NCI-H446 treated with DMSO at 0.1 percent for 48 hours (cell line): ENCODE data around the gene ARL15.
"Not testable (repeated sequence)": the region's sequence is repeated elsewhere in the genome, so short reads cannot be mapped to it uniquely, and the experiment has no call there.

Experiments
- DNase-seq: peaks from one replicate; lab custom pipeline; 2025; lab: John Stamatoyannopoulos, UW

ARL15 gene

DNA sequence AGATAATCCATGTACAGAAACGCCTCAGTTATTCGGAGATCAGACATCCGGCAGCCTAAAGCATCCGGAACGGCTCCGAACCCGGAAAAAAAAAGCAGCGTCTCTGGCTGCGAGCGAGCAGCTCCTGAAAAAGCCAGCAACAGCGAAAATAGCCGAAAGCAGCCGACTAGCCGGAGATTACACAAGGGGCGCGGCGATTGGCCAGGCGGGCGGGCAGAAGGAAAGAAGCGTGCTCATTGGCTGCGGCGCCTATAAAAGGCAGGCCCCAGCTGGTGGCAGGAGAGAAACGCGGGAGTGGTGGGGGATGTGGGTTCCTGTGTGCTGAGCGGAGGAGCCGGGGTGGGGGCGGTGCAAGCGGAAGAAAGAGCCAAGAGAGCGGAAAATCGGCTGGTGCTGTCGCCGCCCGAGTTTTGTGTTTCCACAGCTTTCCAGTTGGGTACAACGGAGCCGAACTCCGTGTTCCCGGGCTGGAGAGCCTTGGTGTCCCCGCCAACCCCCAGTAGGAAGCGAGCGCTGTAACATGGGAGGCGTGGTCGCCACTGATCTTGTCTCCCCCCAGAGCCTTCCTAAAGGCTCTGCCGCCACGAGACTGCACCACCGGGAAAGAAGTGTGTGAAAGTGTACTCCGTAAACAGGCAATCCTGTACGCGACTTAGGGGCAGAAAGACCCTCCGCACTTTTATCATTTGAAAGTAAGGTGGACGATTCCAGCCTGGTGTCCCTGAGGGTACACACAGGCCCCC is at the start of gene ARL15:
TSS of gene ARL15 (minus strand) at position 141 of the 743 bp plus-strand sequence.
- peak; percentile 92 for DNase-seq

DNA sequence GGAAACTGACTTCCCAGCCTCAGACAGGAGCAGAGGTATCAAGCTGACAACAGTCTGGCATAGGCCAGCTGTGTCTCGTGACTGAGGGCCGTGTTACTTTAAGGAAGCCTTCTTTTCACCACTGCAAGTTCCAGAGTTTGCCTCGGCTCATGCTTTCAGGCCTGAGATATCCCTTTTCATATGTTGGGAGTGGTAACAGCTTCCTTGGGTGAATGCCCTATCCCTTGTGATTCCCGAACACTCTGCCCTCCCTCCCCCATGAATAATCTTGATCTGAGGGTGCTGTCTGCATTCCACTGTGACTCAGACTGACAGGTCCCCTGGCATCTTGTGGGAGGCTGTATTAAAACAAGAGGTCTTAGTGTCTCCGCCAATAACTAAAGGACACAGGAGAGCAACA is 49.7 kb upstream of the ARL15 start:
- no peak for DNase-seq

GRCh38 chr5:54357408-54358058 is 47.2 kb upstream of the ARL15 start:
- peak; percentile 61 for DNase-seq

- not testable (repeated sequence) for DNase-seq
These were observed 43.7 kb upstream of the ARL15 start for GRCh38 chr5:54353933-54354564.

- DNase-seq, result not testable (repeated sequence)
These were observed 42.2 kb upstream of the ARL15 start for GRCh38 chr5:54352580-54352979.

DNA sequence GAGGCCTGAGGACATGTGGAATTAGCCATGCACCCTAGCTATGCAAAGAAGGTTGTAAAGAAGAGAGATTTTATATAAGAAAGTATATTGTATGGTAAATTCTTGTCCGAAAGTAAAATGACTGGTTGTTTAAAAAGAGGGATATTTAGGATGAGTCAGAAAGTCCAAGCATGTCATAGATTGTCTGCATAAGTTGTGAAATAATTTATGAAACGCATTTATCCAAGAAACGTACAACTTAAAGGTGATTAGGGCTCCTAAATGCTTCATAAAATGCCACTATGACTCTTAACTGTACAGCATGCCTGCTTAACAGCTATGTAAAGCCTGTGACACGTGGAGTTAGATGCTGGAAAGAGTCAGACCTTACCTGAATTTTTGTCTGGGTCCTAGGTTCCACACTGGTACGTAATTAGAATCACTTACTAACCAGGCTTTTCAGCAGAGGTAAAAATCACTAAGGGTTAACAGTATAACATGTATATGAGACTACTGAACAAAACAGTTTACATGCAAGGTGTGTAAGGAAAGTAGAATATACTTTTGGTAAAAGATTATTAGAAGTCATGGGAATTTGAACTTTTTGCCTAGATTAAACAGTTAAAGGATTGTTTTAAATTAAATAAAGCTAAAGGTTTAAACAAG is 37.0 kb upstream of the ARL15 start:
- no peak for DNase-seq

DNA sequence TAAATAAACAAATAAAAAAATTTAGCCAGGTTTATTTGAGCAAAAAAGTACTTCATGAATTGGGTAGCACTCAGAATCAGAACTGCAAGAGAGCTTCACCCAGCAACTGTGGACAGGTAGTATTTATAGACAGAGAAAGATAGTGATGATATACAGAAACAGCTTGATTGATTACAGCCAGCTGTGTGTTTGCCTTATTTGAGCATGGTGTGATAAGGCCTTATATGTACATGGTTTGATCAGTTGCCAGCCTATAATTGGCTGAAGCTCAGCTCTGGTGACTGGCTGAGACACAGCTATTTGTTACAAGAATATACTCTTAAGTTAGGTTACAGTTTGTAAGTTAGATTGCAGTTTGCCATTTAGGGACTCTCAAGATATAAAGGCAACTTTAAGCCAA is 34.3 kb upstream of the ARL15 start:
- no peak for DNase-seq

- no peak for DNase-seq
These were observed 31.6 kb upstream of the ARL15 start for GRCh38 chr5:54341971-54342370.

DNA sequence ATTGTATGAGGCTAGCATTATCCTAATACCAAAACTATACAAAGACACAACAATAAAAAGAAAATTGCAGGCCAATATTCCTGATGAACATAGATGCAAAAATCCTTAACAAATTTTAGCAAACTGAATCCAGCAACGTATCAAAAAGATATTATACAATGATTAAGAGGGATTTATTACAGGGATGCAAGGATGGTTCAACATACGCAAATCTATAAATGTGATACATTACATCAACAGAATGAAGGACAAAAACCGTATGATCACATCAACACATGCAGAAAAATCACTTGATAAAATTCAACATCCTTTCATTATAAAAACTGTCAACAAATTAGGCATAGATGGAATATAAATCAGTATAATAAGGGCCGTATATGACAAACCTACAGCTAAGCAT is 27.1 kb upstream of the ARL15 start:
- no peak for DNase-seq

DNA sequence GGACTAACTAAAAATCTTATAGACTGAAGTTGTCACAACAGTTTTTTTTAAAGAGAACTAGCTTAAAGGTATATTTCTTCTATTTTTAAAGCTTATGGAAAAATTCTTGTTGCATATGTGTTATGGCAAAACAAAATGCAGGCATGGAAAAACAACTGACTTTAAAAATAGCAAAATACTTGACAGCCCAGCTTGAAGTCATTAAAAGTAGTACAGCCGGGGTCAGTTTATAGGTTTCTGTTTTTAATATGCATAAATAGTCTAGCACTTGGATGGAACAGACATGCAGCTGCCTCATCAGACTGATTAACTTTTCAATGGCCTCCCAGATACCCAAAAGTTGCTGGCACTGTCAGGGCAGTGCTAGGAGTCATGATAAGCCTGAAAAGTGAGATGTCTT is 22.3 kb upstream of the ARL15 start:
- no peak for DNase-seq

DNA sequence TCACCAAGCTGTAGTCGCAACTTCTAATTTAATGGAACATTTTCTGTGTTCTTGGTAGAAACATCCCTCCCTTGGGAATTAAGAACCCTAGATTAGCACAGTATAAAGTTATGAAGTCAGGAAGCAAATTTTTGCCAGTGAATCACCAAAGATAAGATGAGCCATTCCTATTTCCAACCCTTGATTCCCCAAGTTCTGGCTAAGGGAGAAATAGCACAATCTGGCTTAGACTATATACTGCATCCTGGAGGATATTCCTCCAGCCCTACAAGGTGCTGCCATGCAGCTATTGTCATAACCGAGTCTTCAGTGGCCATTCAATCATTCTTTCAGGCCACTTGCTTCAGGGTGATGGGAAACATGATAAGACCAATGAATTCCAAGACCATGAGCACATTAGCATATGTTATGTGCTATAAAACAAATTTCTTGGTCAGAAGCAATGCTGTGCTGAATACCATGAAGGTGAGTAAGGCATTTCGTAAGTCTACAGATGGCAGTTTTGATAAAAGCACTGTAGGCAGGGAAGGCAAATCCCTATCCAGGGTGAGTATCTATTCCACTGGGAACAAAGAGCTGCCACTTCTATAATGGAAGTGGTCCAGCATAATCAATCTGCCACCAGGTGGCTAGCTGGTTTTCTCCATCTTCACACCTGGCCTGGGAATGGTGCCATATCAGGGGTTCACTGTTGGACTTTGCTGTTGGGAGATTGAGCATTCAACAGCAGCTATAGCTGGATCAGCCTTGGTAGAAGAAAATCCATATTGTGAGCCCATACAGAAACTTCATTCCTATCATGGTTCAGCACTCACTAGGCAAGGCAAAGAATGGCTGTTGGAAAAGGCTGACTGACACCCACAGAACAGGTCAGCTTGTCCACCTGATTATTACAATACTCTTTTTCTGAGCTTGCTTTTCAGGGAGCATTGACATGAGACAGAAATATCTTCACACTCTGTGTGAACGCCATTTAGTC is 19.6 kb upstream of the ARL15 start:
- no peak for DNase-seq

DNA sequence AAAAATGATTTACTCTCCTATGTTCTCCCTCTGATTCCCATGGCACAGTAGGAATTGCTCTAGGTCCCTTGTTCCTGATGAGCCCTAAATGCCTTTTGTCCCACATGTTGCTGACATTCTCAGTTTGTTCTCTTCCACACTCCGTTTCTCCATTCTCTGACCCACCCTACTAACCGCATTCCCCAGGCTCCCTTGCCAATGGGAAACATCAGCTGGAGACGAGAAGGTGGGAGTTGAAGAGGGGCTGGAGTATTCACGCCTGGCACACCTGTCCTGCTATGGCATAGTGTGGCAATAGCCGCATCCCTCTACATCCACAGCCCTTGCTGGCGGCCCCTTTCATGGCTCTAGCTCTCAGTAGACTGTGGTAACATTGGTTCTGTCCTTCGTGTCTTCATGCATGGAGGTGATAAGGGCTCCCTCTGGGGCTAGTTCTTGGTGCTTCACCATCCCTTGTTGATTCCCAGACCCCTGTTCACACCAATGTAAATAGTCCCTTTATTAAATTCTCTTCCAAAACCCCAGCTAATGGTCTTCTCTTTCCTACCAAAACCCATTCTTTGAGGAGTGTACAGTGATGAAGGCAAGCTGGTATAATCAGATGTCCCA is 16.4 kb upstream of the ARL15 start:
- no peak for DNase-seq

DNA sequence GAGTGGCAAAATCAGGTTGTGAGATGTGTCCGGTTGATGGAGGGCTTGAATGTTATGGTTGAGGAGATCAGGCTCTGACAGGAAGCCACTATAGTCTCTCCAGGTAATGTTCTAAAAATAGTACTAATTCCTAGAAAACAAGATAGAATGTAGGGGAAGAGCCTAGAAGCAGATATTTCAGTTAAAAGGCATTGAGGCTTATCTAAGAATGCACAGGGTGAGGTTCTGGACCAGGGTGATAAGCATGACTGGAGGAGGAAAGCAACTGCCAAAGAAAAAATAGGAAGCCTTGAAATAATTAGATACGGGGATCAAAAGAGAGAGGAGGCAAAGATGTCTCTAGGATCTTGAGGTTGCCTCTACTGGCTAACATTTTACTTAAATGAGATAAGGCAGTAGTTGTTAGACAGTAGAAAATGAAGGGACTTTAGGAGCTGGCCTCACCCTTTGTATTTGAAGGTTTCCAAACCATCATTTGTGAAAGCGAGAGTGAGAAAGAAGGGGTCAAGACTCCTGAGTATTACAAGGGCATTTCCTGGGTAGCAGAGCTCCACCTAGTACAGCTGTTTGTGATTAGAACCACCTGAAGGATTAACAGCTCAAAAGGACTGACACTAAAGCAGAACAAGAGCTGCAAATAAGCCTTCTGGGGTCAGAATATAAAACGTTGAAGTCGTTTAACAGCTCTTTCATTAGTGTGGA is 15.4 kb upstream of the ARL15 start:
- no peak for DNase-seq

DNA sequence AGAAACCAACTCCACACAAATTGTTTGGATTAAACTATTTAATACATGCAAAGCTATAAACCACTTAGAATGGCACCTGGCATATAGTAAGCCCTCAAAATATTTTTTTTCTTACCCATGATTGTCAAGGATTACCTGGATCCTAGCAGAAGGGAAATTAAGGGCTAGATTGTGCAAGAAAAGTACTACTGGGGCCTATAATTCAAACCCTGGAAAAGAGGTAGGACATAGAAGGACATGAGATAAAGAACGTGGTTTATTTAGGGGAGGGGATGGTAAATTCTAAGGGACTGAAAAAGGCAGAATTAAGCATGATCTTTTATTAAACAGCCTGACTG is 14.9 kb upstream of the ARL15 start:
- DNase-seq, result no peak

- no peak for DNase-seq
These were observed 14.4 kb upstream of the ARL15 start for GRCh38 chr5:54324651-54325271.

DNA sequence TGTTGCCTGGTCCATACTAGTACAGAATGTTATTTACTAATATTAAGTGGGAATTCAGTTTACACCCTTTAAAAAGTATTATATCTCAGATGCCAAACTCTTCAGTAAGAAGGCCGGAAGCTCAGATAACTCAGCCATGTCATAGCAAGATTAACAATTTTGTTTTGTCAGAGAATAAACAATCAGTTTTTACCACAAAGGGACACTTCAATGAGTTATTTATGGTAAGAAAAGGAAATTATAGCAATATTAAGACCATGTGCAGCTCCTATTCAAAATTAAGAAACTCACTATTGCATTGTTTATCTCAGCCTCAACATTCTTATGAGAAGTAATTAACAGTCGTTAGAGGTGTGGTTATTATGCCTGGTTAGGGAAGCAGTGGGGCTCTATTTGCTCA is 13.1 kb upstream of the ARL15 start:
- DNase-seq, result no peak

- DNase-seq, result no peak
These were observed 9.9 kb upstream of the ARL15 start for GRCh38 chr5:54320256-54320655.

GRCh38 chr5:54317511-54318260 is 7.3 kb upstream of the ARL15 start:
- DNase-seq, result no peak

DNA sequence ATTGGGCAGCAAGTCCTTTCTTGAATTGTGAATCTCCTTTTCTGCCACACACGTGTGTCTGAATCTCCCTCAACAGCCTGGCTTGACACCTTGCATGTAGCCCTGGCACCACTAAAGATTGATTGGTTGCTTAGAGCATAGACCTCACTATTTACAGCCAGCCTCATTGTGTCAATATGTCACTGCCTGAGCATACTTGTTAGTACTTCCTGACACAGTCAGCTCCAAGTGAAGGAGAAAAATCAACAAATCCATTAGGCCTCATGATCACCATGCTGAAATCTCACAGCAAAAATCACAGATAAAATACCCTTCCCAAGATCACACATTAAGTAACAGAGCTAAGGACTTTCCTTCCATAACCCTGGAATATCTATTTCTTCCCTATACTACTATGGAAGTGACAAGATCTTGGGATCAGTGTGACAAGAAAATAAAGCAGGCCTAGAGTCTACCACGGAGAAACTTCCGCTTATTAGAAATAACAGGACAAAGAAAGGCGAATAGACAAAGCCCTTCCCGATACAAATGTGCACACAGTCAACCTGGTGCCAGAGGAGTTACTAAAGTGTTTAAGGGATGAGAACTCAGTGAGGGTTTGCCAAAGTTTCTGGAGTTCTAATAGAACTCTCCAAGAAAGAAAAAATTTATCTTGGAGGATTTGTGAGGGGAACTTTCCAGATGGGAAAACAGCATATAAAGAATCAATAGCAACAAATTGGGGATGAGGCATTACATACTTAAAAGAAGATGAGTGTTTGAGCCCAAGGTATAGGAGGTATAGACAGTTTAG is 5.6 kb upstream of the ARL15 start:
- no peak for DNase-seq
